Stimulated activated CD4-positive, alpha-beta T cell treated with anti-CD3 and anti-CD28 coated beads, Interleukin-1b, Interleukin-23, amount 100 ng/mL, for 1 hour (primary cell): ENCODE data around the gene GABBR1.

Source experiments
- DNase-seq, 2 donors: peaks; one replicate each; pipeline ENCODE4 v3.0.0-alpha.2; 2020; ENCODE audit warnings: low read depth in 2 of 2

GABBR1 gene

DNA sequence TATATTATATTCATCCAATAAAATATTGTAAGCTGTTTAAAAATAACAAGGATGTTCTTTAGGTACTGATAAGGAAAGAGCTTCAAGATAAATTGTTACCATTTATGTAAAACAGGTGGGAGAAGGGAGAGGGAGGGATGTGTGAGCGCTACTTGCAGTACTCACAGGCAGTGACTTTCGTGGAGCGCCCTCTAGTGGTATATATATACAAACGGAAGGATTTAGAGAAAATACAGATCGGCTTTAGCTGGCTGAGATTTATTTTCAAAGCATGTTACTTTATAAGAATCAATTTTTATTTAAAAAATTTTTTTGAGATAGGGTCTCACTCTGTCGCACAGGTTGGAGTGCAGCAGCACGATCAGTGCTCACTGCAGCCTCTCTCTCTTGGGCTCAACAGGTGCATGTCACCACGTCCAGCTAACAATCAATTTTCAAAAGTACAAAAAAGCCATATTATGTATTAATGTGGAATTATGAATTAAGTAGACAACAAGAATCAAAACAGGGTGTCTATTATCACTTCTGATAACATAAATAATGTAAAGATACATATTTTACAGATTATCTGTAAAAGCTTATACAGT lies 20.6 kb upstream of the GABBR1 start:
- peak in 1 of 2 donors; percentile 15 for DNase-seq

DNA sequence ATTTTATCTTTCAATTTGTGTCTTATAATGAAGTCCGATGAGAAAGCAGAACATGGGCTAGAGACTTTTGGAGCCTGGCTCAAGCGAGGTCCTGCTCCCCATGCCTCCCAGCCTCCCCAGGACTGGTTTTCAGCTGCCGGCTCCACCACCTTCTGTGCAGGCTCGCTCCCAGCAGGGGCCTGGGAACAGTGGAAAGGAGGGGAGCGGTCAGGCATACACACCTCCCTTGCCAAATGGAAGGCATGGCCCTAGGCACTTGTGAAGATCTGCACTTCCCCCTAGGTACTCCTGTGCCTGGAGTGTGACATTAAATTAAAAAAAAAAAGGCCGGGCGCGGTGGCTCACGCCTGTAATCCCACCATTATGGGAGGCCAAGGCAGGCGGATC lies 19.2 kb upstream of the GABBR1 start:
- DNase-seq, result no peak

DNA sequence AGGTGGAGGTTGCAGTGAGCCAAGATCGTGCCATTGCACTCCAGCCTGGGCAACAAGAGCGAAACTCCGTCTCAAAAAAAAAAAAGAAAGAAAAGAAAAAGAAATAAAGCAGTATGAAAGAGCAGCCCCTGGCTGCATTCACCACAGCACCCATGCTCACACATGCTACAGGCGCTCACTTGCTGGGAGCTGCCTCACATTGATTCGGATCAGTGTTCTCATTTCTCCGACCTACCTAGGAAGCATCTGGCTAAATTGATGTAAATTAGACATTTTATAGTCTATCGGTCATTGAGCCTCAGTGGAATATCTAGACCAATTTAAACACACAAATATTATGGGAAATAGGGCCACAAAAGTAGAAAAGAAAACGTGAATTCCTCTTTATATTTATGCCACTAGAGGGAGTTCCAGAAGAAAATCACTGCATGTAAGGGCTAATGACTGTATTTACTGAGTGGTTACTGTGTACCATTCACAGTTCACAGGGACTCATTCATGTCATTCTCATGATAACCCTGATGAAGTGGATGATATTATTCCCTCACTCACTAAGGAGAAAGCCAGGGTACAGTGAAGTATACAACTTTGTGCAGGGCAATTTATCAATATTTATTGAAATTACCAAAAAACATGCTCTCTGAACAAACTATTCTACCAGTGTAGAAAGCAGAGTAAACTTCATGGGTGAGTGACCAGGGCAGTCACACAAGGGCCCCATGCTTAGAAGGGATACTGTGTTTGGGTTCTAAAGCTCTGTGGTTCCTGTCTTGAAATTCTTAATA lies 18.6 kb upstream of the GABBR1 start:
- no peak for DNase-seq

DNA sequence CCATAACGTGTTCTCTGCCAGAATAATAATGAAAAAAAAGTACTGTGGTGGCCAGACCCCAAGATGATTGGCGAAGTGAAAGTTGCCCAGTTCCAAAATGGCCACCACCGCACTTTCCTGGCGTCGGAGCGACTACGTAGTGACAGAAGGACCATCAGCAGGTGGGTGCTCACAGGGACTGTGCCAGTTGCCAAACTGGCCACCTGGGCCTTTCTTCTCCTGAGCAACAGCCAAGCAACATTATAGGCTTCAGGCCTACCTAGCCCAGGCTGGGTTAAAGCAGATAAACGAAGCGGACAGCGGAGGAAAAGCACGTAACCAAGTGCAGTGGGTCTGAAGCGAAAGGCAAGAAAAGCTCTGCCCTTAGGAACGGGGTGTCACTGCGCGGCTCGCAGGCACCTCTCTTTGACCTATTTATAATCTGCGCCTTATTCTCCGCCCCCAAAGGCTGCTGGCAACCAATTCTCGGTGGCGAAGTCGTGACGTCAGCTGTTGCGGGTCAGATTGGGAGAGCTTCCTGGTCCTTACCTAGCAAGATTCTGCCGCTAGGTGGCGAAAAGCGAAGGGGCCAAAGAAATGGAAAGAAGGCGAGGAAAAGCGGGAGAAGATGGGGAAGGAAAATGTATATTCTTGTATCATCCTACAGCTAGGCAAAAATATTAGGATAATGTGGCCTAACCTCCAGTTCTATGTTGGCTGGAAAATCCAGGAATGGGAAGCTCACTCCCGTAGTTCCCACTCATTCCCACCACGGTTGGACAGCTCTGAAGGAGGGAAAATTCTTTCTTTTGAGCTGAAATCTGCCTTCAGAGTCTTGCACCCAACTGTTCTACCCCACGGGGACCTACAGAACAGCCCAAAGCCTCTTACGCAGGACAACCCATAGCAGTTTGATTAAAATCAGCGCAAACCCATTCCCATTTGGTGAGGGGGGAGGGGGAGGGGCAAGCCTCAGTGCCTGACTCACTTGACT lies 17.0 kb upstream of the GABBR1 start:
- DNase-seq, result peak; percentile 92

DNA sequence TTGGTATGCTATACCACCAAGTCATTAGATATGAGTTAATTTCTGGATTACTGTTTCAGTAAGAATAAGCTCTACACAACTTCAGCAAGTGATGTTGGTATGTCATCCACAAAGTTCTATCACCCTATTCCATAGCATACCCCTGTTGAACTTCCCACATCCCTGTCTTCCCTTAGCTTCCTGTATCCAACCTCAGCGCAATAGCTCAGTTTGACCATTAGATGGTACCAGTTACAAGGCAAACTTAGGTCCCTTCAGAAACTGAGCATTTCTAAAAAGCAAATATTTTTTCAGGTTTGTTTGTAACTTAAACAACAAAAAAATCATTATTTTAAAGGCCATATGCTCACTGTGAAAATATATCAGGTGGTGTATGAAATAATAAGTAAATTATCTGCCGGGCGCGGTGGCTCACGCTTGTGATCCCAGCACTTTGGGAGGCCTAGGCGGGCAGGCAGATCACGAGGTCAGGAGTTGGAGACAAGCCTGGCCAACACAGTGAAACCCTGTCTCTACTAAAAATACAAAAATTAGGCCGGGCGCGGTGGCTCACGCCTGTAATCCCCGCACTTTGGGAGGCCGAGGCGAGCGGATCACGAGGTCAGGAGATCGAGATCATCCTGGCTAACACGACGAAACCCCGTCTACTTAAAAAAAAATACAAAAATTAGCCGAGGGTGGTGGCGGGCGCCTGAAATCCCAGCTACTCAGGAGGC lies 15.1 kb upstream of the GABBR1 start:
- DNase-seq, result no peak

DNA sequence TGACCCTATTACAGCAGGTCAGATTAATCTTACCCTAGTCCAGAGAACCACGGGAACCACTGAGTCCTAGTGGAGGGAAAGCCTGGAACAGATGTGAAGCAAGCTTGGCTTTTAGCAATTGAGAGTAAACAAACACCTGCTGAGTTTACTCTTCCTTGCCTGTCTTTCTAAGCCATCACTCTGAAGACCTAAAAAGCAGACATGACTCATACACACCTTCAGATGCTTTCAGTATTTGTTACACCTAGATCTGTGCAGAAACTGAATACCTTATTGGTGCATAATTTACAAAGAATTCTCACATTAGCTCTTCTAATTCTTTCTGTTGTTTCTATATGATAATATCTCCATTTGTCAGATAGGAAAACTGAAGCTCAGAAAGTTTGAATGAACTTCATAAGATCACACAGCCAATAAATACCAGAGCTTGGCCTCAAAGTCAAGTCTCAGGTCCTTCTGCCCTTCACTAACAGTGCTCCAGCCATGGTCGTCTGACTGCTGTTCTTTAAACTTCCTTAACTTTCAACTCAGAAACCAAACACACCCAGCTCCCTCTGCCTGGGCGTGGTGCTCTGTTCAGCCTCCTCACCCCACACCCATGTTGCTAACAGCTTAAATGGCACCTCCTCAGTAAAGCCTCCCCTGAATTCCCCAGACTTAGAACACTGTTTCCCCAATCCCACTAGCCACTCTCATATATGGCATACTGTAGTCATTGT lies 8.6 kb upstream of the GABBR1 start:
- no peak for DNase-seq

DNA sequence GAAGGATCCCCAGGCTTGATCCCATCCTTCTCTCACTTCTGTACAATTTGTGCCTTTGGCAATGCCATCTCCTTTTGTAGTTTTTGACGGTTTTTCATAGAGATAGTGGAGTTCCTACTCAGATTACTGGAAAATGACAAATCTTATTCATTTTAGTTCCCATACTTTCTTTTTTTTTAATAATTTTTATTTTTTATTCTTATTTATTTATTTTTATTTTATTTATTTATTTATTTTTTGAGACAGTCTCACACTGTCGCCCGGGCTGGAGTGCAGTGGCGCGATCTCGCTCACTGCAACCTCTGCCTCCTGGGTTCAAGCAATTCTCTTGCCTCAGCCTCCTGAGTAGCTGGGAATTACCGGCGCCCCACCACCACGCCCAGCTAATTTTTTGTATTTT lies 4.3 kb upstream of the GABBR1 start:
- DNase-seq, result no peak

DNA sequence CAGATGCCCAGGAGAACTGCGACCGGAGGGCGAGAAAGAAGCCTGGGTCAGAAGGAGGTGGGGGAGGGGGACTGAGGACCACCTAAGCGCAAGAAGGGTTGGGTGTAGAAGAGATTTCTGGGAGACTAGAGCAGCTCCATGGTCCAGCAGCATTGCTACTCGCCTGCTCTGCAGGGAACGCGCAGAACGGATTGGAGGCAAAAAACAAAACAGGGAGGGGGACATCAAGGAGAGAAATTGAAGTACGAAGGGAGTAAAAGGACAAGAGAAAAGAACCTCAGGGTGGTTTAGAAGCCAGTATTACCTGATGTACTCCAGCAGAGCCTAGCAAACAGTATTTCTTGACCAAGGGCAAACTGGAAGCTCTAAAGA lies 537 bp upstream of the GABBR1 start:
- no peak for DNase-seq

DNA sequence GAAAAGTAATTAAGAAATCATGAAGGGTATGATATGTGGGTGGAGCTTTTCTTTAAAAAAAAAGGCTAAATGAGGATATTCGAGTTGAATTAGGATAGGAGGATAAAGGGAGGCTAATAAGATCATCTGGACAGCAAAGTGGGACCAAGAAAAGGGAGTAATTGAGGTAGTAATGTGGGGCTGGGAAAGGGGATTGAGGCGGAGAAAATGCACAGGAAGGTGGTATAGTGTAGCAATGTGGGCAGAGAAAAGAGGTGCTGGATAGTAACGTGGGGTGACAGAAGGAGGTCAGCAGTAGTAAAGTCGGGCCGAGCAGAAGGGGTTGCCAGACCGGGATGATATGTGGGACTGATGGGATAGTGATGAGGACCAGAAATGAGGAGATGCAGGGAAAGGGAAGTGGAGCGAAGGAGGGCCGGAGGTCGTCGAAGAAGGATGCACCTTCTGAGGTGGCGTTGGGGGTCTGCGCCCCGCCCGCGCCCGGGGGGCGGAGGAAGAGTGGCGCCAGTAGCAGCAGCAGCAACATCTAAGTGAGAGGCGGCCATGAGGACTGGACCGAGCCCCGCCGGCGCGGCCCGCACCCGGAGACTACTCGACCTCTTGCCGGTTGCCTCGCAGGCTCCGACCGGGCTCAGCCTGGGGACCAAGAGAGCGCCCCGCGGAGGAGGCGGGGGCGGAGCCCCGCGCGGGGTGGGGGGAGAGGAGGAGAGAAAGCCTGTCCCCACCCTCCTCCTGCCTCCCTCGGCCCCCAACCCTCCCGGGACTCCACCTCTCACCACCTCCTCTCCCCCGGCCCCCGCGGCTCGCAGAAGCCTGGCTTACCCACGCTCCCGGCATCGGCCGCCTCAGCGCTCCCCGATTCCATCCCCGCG lies 887 bp downstream of the GABBR1 start:
- peak in 1 of 2 donors; percentile 24 for DNase-seq

DNA sequence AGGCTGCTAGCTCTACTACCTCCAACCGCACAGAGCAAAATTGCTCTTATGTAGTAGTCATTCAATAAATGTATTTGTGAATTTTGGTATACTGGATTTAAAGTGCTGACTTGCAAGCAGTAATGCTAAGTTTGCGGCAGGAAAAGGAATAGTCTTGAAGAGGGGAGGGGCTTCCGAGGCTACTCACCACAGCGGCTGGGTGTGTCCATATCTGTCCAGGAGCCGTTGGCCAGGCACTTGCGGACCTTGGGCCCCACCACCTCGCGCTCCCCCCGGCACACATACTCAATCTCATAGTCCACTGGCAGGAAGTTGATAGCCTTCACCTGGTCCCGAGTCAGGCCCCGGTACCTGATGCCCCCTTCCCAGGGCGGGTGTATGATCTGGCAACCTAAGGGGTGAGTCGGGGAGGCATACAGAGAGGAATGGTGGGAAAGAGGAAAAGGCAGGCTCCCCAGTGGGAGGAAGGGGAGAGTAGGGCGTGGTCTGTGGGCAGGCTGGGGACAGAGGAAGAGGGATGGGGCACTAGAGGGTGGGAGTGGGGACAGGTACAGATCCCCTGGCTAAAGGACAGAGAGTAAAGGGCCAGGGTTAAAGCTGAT lies 1.7 kb downstream of the GABBR1 start:
- no peak for DNase-seq

DNA sequence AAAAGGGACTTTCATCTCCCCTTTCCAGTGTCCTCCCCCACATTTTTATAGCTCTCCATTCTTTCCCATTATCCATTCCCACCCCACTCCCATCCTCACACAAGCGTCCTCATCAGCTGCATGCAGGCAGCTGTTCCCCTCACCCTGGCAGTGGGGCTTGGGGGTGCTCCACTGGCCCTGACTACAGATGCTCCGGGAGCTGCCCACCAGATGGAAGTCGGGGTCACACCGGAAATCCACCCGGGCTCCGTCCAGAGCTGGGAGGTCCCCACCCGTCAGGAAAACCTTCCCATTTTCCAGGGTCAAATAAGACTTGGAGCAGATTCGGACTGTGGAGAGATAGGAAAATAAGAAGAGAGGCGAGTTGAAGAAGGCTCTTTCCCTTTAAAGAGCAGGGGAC lies 2.7 kb downstream of the GABBR1 start:
- no peak for DNase-seq

DNA sequence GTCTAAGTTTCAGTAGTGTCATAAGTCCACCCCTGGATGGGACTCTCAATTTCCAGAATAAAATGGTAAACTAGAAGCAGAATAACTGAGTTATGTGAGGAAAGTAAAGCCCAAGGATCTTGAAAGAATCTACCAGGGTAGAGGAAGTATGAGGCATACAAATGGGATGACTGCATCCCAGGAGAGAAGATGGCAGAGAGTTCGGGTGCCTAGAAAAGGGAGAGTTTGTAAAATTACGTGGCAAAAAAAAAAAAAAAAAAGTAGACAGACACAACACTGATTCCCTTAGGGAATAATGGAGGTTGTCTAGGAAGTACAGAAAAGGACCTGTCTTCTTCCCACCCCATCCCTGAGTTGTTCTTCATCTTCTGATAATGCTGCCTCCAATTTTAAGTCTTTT lies 3.4 kb downstream of the GABBR1 start:
- DNase-seq, result no peak

DNA sequence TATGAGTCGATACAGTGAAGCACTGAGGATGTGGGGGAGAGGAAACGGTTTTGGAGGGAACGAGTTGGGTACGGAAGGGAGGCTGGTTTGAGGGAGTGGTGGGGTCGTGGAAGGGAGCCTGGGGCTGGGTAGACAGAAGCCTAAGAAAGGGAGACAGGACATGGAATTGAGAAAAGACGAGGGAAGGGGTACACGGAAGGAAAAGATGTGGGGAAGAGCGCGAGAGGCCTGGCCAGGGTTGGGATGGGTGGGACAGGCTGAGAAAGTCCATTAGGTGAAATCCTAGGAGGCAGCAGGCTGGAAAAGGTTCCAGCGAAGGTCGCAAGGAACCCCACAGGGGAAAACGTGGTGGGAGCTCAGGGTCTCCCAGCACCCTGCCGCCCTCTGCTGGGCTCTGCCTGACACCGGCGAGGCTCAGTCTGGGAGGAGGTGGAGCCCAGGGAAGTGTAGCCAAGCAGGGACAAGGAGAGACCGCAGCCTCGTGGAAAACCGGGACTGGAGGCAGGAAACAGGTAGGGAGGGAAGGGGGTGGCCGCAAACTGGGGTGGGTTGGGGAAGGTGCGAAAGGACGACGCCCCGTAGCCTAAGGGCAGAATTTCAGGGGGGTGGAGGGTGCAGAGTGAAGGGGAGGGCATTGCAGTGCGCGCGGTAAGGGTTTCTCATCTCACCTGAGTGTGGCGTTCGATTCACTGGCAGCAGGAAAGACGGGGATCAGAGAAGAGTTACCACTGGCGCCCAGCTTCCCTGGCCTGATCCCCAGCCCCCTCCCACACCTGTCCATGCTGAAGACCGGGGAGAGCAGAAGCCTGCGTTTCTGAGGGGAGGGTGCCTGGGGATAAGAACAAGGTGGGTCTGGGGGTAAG lies 4.3 kb downstream of the GABBR1 start:
- peak in 1 of 2 donors; percentile 34 for DNase-seq

DNA sequence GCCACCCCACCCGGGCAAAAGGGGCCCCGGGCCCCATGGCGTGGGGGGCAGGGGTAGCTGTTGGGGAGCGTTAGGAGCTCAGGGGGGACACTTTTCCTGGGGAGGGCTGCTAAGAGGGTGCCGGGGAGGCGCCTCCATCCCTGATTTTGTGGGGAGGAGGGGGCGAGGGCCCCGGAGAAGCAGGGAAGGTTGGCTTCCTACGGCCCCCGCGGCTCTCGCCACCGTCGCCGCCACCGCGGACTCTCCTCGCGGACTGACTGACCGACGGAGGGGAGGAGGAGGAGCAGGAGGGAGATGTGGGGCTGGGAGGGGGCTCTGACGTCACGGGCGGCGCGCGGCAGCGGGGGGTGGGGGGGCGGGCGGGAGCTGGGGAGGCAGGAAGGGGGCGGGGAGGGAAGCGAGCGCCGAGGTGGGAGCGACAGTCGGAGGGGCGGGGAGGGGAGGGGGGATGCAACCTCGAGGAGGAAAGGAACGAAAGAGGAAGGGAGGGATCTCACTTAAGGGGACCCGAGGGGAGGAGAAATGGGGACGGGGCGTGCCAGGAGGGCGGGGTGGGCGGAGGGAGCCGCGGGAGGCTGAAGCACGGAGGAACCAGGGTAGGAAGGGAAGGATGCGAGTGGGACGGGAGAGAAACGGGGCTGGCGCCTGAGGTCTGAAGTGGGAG lies 5.1 kb downstream of the GABBR1 start:
- DNase-seq, result peak in 1 of 2 donors; percentile 29

DNA sequence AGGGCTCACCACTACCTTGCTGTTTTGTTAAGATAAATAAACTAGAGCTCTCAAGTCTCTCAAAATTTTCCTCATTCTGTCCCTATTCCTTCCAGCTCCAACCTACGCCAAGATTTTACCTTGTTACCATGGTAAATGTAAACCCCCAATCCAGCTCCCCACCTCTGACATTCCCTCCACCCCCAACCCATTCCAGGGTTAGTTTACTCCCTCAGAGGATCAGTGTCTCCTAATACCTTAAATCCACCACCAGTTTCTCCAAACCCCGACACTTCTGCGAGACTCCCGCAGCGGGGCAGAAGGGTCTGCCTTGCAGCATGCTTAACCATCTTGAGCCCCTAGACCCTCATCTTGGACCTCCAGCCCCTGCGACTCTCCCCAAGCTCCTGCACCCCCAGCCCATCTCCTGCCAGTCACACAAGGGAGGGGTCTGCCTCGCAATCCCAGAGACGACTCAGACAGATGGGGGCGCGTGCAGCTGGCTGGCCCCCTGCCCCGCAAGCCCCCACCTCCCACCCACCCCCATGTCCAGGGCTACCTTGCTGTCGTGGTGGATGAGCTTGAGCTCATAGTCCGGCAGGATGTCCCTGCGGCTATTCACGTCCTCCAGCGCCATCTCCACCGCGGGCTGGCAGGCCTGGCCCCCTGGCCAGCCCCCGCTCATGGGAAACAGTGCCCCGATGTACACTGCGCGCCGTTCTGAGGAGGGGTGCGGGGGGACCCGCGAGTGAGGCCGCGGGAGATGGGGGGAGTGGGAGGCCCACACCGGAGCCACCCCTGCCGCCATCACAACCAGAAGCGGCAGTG lies 5.8 kb downstream of the GABBR1 start:
- no peak for DNase-seq

DNA sequence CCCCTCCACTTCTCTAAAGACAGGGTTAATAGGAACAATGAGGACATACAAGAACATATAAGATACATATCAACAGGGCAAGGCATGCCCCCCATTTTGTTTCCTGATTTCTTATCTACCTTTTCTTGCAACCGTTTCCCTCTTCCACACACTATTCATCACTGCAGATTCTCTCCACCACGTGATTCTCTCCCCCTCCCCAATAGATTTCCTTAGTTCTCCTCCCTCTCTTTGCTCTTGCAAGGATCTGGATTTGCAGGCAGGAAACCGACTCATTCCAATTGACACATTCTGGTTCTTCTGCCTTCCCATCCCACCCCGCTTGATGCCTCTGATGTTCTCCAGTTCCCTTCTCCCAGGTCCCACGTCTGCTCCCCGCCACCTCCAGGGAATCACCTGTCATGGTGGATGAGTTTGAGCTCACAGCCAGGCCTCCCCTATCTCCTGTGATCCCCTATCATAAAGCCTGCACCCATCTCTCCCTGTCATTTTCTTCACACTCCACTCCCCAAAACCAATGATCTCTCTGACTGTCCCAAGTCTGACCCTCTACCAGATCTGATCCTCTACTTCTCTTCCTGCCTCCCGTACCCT lies 7.5 kb downstream of the GABBR1 start:
- no peak for DNase-seq

DNA sequence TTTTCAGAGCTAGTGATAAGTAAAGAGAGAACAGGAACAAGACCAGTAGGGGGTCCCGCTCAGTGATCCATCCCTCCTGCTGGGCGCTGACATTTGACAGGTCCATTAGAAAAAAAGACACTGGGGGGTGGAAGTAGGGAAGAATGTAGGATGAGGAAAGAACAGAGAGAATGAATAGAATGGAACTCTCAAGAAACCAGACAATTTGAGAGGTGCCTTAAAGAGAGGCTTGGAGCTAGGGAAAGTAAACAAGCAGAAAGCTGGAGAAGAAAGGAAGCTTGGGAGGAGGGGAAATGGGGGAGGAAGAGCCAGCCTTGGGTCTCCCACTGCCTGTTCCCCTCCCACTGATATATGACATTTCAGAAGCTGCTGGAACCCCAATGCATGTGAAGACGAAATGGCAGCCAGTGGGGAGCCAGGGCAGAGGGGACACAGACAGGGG lies 8.4 kb downstream of the GABBR1 start:
- no peak for DNase-seq
